Liver (tissue), 3 donors: ENCODE data around the gene ABCC10.
"Not testable (repeated sequence)": the region's sequence is repeated elsewhere in the genome, so short reads cannot be mapped to it uniquely, and the experiment has no call there.

Experiments used
- EGR1 ChIP-seq, 2 donors: IDR thresholded peaks; 2 replicates each; pipeline ENCODE4 v1.6.1; 2016 to 2018; ENCODE audit warnings: antibody characterized with exemption in 2 of 2, low read depth in 2 of 2
- JUND ChIP-seq, 2 donors: IDR thresholded peaks; 2 replicates each; pipeline ENCODE4 v1.6.1; 2016; ENCODE audit warnings: antibody characterized with exemption in 2 of 2
- TAF1 ChIP-seq: conservative IDR thresholded peaks from 2 replicates; pipeline ENCODE4 v1.6.1; 2016; ENCODE audit warnings: antibody characterized with exemption, mild to moderate bottlenecking
- TF ChIP-seq, protein P1 (sequence below): fragments of 150-350 bp; IDR thresholded peaks from 2 replicates; pipeline ENCODE4 v1.5.1; 2017; ENCODE audit warnings: improper control_type of control experiment, low read depth, low read length; ENCODE audit not compliant: missing input control
- TF ChIP-seq, protein P2 (sequence below): IDR thresholded peaks from 2 replicates; pipeline ENCODE4 v1.6.1; 2016; ENCODE audit warnings: antibody characterized with exemption, mild to moderate bottlenecking
- donor health status: healthy.
- donor health status: healthy.

- TF ChIP-seq, protein P1, sequence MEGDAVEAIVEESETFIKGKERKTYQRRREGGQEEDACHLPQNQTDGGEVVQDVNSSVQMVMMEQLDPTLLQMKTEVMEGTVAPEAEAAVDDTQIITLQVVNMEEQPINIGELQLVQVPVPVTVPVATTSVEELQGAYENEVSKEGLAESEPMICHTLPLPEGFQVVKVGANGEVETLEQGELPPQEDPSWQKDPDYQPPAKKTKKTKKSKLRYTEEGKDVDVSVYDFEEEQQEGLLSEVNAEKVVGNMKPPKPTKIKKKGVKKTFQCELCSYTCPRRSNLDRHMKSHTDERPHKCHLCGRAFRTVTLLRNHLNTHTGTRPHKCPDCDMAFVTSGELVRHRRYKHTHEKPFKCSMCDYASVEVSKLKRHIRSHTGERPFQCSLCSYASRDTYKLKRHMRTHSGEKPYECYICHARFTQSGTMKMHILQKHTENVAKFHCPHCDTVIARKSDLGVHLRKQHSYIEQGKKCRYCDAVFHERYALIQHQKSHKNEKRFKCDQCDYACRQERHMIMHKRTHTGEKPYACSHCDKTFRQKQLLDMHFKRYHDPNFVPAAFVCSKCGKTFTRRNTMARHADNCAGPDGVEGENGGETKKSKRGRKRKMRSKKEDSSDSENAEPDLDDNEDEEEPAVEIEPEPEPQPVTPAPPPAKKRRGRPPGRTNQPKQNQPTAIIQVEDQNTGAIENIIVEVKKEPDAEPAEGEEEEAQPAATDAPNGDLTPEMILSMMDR: not testable (repeated sequence)
- TF ChIP-seq, protein P2, sequence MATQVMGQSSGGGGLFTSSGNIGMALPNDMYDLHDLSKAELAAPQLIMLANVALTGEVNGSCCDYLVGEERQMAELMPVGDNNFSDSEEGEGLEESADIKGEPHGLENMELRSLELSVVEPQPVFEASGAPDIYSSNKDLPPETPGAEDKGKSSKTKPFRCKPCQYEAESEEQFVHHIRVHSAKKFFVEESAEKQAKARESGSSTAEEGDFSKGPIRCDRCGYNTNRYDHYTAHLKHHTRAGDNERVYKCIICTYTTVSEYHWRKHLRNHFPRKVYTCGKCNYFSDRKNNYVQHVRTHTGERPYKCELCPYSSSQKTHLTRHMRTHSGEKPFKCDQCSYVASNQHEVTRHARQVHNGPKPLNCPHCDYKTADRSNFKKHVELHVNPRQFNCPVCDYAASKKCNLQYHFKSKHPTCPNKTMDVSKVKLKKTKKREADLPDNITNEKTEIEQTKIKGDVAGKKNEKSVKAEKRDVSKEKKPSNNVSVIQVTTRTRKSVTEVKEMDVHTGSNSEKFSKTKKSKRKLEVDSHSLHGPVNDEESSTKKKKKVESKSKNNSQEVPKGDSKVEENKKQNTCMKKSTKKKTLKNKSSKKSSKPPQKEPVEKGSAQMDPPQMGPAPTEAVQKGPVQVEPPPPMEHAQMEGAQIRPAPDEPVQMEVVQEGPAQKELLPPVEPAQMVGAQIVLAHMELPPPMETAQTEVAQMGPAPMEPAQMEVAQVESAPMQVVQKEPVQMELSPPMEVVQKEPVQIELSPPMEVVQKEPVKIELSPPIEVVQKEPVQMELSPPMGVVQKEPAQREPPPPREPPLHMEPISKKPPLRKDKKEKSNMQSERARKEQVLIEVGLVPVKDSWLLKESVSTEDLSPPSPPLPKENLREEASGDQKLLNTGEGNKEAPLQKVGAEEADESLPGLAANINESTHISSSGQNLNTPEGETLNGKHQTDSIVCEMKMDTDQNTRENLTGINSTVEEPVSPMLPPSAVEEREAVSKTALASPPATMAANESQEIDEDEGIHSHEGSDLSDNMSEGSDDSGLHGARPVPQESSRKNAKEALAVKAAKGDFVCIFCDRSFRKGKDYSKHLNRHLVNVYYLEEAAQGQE: not testable (repeated sequence)
- TF ChIP-seq EGR1 (IDR thresholded peaks at IDR 0.05; ENCODE audit: low read depth in 2 of 2); TAF1; JUND (IDR thresholded peaks at IDR 0.05): not testable (repeated sequence)
Observed at GRCh38 chr6:43410776-43411175, 16.6 kb upstream of the ABCC10 start.
